ENCODE results near the gene HSD17B3.

DNA sequence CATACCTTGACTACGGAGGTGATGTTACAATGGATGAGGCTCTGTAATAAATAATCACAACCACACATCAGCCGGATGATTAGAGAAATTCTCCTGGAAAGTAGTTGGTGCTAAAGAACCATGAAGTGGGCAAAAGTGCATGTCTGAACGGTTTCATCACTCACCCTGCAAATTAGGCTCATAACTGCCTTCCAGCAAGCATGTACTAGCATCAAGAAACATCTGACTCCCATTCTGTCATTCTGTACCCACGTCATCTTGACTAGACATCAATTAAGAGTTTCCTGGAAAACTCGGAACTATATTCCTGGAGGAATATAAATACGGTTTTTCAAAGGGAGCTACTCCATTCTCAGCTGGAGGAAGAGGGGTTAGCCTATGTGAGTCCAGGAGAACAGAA lies 52.2 kb downstream of the HSD17B3 start:
- no peak for TF ChIP-seq GATA2 (CRISPR knock-in tag; IDR thresholded peaks at IDR 0.05)
- no peak for TF ChIP-seq RCOR1 (IDR thresholded peaks at IDR 0.05; ENCODE audit: low read length)
- TF ChIP-seq FOSL2 (IDR thresholded peaks at IDR 0.05; ENCODE audit: borderline replicate concordance, low read depth) = no peak
- no peak for TF ChIP-seq SIN3A (IDR thresholded peaks at IDR 0.05; ENCODE audit: borderline replicate concordance, low read depth, low read length)
- TF ChIP-seq ELF1 (IDR thresholded peaks at IDR 0.05) = no peak
- TF ChIP-seq, protein P1, sequence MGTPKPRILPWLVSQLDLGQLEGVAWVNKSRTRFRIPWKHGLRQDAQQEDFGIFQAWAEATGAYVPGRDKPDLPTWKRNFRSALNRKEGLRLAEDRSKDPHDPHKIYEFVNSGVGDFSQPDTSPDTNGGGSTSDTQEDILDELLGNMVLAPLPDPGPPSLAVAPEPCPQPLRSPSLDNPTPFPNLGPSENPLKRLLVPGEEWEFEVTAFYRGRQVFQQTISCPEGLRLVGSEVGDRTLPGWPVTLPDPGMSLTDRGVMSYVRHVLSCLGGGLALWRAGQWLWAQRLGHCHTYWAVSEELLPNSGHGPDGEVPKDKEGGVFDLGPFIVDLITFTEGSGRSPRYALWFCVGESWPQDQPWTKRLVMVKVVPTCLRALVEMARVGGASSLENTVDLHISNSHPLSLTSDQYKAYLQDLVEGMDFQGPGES (IDR thresholded peaks at IDR 0.05; ENCODE audit: low read depth, low read length) = no peak
- TF ChIP-seq, protein P2, sequence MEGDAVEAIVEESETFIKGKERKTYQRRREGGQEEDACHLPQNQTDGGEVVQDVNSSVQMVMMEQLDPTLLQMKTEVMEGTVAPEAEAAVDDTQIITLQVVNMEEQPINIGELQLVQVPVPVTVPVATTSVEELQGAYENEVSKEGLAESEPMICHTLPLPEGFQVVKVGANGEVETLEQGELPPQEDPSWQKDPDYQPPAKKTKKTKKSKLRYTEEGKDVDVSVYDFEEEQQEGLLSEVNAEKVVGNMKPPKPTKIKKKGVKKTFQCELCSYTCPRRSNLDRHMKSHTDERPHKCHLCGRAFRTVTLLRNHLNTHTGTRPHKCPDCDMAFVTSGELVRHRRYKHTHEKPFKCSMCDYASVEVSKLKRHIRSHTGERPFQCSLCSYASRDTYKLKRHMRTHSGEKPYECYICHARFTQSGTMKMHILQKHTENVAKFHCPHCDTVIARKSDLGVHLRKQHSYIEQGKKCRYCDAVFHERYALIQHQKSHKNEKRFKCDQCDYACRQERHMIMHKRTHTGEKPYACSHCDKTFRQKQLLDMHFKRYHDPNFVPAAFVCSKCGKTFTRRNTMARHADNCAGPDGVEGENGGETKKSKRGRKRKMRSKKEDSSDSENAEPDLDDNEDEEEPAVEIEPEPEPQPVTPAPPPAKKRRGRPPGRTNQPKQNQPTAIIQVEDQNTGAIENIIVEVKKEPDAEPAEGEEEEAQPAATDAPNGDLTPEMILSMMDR (IDR thresholded peaks at IDR 0.05) = no peak
- TF ChIP-seq YY1 (IDR thresholded peaks at IDR 0.05; ENCODE audit: low read depth) = no peak
- TF ChIP-seq, protein P3, sequence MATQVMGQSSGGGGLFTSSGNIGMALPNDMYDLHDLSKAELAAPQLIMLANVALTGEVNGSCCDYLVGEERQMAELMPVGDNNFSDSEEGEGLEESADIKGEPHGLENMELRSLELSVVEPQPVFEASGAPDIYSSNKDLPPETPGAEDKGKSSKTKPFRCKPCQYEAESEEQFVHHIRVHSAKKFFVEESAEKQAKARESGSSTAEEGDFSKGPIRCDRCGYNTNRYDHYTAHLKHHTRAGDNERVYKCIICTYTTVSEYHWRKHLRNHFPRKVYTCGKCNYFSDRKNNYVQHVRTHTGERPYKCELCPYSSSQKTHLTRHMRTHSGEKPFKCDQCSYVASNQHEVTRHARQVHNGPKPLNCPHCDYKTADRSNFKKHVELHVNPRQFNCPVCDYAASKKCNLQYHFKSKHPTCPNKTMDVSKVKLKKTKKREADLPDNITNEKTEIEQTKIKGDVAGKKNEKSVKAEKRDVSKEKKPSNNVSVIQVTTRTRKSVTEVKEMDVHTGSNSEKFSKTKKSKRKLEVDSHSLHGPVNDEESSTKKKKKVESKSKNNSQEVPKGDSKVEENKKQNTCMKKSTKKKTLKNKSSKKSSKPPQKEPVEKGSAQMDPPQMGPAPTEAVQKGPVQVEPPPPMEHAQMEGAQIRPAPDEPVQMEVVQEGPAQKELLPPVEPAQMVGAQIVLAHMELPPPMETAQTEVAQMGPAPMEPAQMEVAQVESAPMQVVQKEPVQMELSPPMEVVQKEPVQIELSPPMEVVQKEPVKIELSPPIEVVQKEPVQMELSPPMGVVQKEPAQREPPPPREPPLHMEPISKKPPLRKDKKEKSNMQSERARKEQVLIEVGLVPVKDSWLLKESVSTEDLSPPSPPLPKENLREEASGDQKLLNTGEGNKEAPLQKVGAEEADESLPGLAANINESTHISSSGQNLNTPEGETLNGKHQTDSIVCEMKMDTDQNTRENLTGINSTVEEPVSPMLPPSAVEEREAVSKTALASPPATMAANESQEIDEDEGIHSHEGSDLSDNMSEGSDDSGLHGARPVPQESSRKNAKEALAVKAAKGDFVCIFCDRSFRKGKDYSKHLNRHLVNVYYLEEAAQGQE (IDR thresholded peaks at IDR 0.05; ENCODE audit: low read depth, low read length) = no peak
- TF ChIP-seq, protein P4, sequence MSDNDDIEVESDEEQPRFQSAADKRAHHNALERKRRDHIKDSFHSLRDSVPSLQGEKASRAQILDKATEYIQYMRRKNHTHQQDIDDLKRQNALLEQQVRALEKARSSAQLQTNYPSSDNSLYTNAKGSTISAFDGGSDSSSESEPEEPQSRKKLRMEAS (IDR thresholded peaks at IDR 0.05; ENCODE audit: low read depth) = no peak
- TF ChIP-seq EP300 (IDR thresholded peaks at IDR 0.05; ENCODE audit: borderline replicate concordance in 1 of 2, low read depth in 1 of 2, low read length in 1 of 2) = no peak
- TF ChIP-seq POLR2AphosphoS5 (IDR thresholded peaks at IDR 0.05; ENCODE audit: low read depth, low read length) = no peak
- TF ChIP-seq EZH2phosphoT487 (IDR thresholded peaks at IDR 0.05; ENCODE audit: borderline replicate concordance, low read depth) = no peak
- no peak for TF ChIP-seq MEF2A (IDR thresholded peaks at IDR 0.05; ENCODE audit: borderline replicate concordance, low read depth)

Data from SK-N-SH (cell line).